GM12878 (cell line): Measurements from ENCODE around the gene FSIP1. TPM values are rescaled to one million over a fixed set of nuclear protein-coding genes. Genes with fewer than 3 reads are reported as not detected.

ENCODE experiments used
- ATAC-seq: fragments of 200-7000 bp; cut with Tn5 transposase; 3 replicates; pipeline ENCODE4 v1.9.1; 2020; ENCODE audit warnings: mild to moderate bottlenecking, moderate library complexity
- BruUV-seq: library from RNA; stranded (reverse); fragments of 400-500 nt; replicated peaks from 2 replicates; lab custom pipeline; 2021; lab: Mats Ljungman, UMichigan
- CTCF ChIA-PET: fragments of 300-600 bp; sonication (Branson Sonifier 250); formaldehyde crosslinking; extraction: SDS; loops from one replicate; lab custom pipeline; 2021; ENCODE audit warnings: inconsistent platforms; lab: Yijun Ruan, JAX
- POLR2A ChIA-PET: fragments of 350-600 bp; formaldehyde crosslinking; extraction: SDS; loops from one replicate; lab custom pipeline; 2021; ENCODE audit warnings: inconsistent platforms; lab: Charles Lee
- RAD21 ChIA-PET: fragments of 300-600 bp; sonication (Branson Sonifier 250); formaldehyde crosslinking; loops from one replicate; lab custom pipeline; 2023; ENCODE audit warnings: antibody characterized with exemption; ENCODE audit not compliant: unreplicated experiment; lab: Charles Lee
- SMC1A ChIA-PET: fragments of 300-600 bp; sonication (Branson Sonifier 250); formaldehyde crosslinking; loops from one replicate; lab custom pipeline; 2023; ENCODE audit not compliant: unreplicated experiment, uncharacterized antibody; lab: Charles Lee
- DNase-seq: peaks from one replicate; pipeline ENCODE4 v3.0.0-alpha.2; 2011; ENCODE audit warnings: low read depth, low spot score
- FAIRE-seq: peaks from 3 replicates; lab custom pipeline; 2011; peaks lifted over from hg19 to GRCh38; lab: Jason Lieb, UNC
- H2AFZ ChIP-seq: 2 replicates; pipeline ENCODE4 v1.6.0; 2011; ENCODE audit warnings: low read depth, low read length, control low read depth; ENCODE audit not compliant: control insufficient read depth
- H3K27ac ChIP-seq: 2 replicates; pipeline ENCODE4 v1.5.1; 2011; ENCODE audit warnings: control low read depth; ENCODE audit not compliant: control insufficient read depth, insufficient read depth
- H3K27me3 ChIP-seq, 2 experiments: replicated peaks in 1 of 2; 2 replicates each; pipeline versions ENCODE4 v1.6.0 to v1.6.1; 2011; ENCODE audit warnings: low read length in 1 of 2; ENCODE audit not compliant: control insufficient read depth in 2 of 2, insufficient read depth in 2 of 2
- H3K36me3 ChIP-seq, 2 experiments: 2 replicates each; pipeline ENCODE4 v1.5.1; 2011; ENCODE audit warnings: low read length in 1 of 2; ENCODE audit not compliant: control insufficient read depth in 2 of 2, insufficient read depth in 2 of 2
- H3K4me1 ChIP-seq: 2 replicates; pipeline ENCODE4 v1.6.1; 2011; ENCODE audit warnings: mild to moderate bottlenecking, low read length, moderate library complexity, mixed read lengths; ENCODE audit not compliant: control insufficient read depth, insufficient read depth
- H3K4me2 ChIP-seq: 2 replicates; pipeline ENCODE4 v1.6.0; 2011; ENCODE audit warnings: control low read depth; ENCODE audit not compliant: control insufficient read depth, insufficient read depth
- H3K4me3 ChIP-seq: fragments of 200-600 bp; sonication (generic); 2 replicates; pipeline ENCODE4 v1.5.1; 2016
- H3K79me2 ChIP-seq: 2 replicates; pipeline ENCODE4 v1.6.0; 2011; ENCODE audit warnings: low read length; ENCODE audit not compliant: control insufficient read depth, insufficient read depth
- H3K9ac ChIP-seq: 2 replicates; pipeline ENCODE4 v1.8.0; 2011; ENCODE audit warnings: low read length, control low read depth, mixed read lengths; ENCODE audit not compliant: control insufficient read depth, insufficient read depth
- H3K9me3 ChIP-seq: replicated peaks from 3 replicates; pipeline ENCODE4 v1.5.1; 2011; ENCODE audit warnings: mild to moderate bottlenecking, low read length; ENCODE audit not compliant: control insufficient read depth, insufficient read depth
- H4K20me1 ChIP-seq: 2 replicates; pipeline ENCODE4 v1.6.0; 2011; ENCODE audit not compliant: control insufficient read depth, insufficient read depth
- BCL11A ChIP-seq: IDR thresholded peaks from 2 replicates; pipeline ENCODE4 v1.6.1; 2011; ENCODE audit warnings: low read depth, low read length
- CHD2 ChIP-seq: IDR thresholded peaks from 2 replicates; pipeline ENCODE4 v1.6.1; 2011; ENCODE audit warnings: low read depth, low read length, improper control_type of control experiment, borderline replicate concordance
- HDAC6 ChIP-seq: fragments of 200-600 bp; sonication (generic); IDR thresholded peaks from one replicate; pipeline ENCODE4 v1.8.0; 2017; ENCODE audit warnings: antibody characterized with exemption; ENCODE audit not compliant: unreplicated experiment
- IRF4 ChIP-seq: IDR thresholded peaks from 2 replicates; pipeline ENCODE4 v1.6.1; 2011; ENCODE audit warnings: low read depth, low read length
- NFYB ChIP-seq: IDR thresholded peaks from 2 replicates; pipeline ENCODE4 v1.6.1; 2011; ENCODE audit warnings: low read depth, mild to moderate bottlenecking, low read length, improper control_type of control experiment, moderate library complexity; ENCODE audit not compliant: insufficient read depth
- NR2C1 ChIP-seq: fragments of 450-650 bp; IDR thresholded peaks from 2 replicates; pipeline ENCODE4 v1.6.1; 2017; ENCODE audit warnings: antibody characterized with exemption, mild to moderate bottlenecking, moderate library complexity
- PAX5 ChIP-seq: IDR thresholded peaks from 2 replicates; pipeline ENCODE4 v1.6.1; 2011; ENCODE audit warnings: low read depth, low read length, borderline replicate concordance
- RAD21 ChIP-seq: IDR thresholded peaks from 2 replicates; pipeline ENCODE4 v1.6.1; 2011; ENCODE audit warnings: mild to moderate bottlenecking, low read depth, low read length, moderate library complexity; ENCODE audit not compliant: insufficient read depth
- RELA ChIP-seq: fragments of 450-650 bp; IDR thresholded peaks from 2 replicates; pipeline ENCODE4 v1.8.0; 2014; ENCODE audit warnings: borderline replicate concordance; ENCODE audit not compliant: partially characterized antibody
- SMC3 ChIP-seq: IDR thresholded peaks from 2 replicates; pipeline ENCODE4 v1.6.1; 2011; ENCODE audit warnings: low read length, improper control_type of control experiment, borderline replicate concordance
- SUZ12 ChIP-seq: fragments of 200-600 bp; sonication (generic); IDR thresholded peaks from one replicate; pipeline ENCODE4 v1.6.1; 2018; ENCODE audit warnings: antibody characterized with exemption, mild to moderate bottlenecking; ENCODE audit not compliant: unreplicated experiment
- TBL1XR1 ChIP-seq: IDR thresholded peaks from 2 replicates; pipeline ENCODE4 v1.6.1; 2012; ENCODE audit warnings: low read depth, low read length, improper control_type of control experiment
- ZNF207 ChIP-seq: fragments of 450-650 bp; IDR thresholded peaks from 2 replicates; pipeline ENCODE4 v1.6.1; 2014; ENCODE audit warnings: antibody characterized with exemption, mild to moderate bottlenecking, borderline replicate concordance
- WGBS: methylation state at CpG from one replicate; pipeline ENCODE4 v1.1.6; 2016; ENCODE audit warnings: low lambda C conversion rate; ENCODE audit not compliant: insufficient replicate concordance, insufficient coverage; ENCODE audit errors: missing lambda C conversion rate; 5-methylcytosine and 5-hydroxymethylcytosine counted together
- in situ Hi-C: fragments of 300-500 bp; cut with MboI; formaldehyde crosslinking; loops from 9 replicates; pipeline ENCODE4 v1.14.3; 2018; ENCODE audit warnings: mixed read lengths
- intact Hi-C: fragments of 100-400 bp; cut with micrococcal nuclease; formaldehyde crosslinking; loops from one replicate; pipeline ENCODE4 v1.14.2; 2022; ENCODE audit not compliant: unreplicated experiment
- polyA plus RNA-seq, 11 experiments: library from polyadenylated mRNA; depleted of rRNA in 4 of 11; unstranded in 6 of 11; stranded (reverse) in 5 of 11; fragments of >200 nt; fragmentation: Nextera tagmentation in 4 of 11; fragmentation: Illumina TruSeq in 1 of 11; extraction: Ambion mirVana in 4 of 11; extraction: Trizol in 1 of 11; gene quantifications; 1 replicate in 1 of 11; 2 replicates in 10 of 11; pipeline versions ENCODE4 v1.2.1 to v1.2.3, GENCODE V29; 2011 to 2016; ENCODE audit warnings: inconsistent platforms in 2 of 11, missing spikeins in 2 of 11, low read depth in 1 of 11
- total RNA-seq, 4 experiments: library from RNA; depleted of rRNA in 3 of 4; stranded (reverse); fragments of >200 nt in 3 of 4; fragmentation: Illumina TruSeq in 1 of 4; extraction: Trizol in 1 of 4; gene quantifications; 2 replicates each; pipeline versions ENCODE4 v1.2.1 to v1.2.3, GENCODE V29; 2013 to 2021
- TF ChIP-seq, protein P1 (sequence below): fragments of 450-650 bp; IDR thresholded peaks from 2 replicates; pipeline ENCODE4 v1.6.1; 2018; ENCODE audit warnings: mild to moderate bottlenecking, low read depth, moderate library complexity; ENCODE audit not compliant: partially characterized antibody

FSIP1 gene
- total and polyA plus RNA-seq, 10 of the 15 experiments (the other 5 are each of a cell fraction or from before 2014, with no cell fraction given), result 0.15 to 0.67 (median 0.35) TPM

DNA sequence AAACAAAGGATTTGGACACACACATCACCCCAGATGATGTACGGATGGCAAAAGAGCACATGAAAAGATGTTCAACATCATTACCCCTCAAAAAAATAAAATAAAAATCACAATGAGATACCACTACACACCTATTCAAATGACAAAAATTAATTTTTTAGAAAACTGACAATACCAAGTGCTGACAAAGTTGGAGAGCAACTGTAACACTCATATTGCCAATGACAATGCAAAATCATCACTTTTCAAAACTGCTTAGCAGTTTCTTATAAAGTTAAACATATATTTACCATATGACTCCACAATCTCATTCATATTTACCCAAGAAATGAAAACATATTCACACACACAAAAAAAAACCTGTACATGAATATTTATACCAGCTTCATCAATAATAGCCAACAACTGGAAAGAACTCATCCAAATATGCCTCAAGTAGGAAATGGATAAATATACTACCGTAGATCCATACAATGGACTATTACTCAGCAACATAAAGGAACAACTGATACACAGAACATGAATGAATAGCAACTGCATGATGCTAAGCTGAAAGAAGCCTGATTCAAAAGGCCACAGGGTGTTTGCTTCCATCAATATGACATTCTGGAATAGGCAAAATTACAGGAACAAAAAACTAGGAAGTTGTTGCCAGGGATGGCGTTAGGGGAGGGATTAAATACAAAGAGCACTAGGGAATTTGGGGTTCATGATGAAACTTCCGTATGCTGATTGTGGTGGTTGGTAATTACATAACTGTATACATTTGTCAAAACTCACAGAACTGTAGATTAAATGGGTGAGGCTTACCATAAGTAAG is 1.3 kb downstream of the FSIP1 start (continued):
- TF ChIP-seq, protein P1, sequence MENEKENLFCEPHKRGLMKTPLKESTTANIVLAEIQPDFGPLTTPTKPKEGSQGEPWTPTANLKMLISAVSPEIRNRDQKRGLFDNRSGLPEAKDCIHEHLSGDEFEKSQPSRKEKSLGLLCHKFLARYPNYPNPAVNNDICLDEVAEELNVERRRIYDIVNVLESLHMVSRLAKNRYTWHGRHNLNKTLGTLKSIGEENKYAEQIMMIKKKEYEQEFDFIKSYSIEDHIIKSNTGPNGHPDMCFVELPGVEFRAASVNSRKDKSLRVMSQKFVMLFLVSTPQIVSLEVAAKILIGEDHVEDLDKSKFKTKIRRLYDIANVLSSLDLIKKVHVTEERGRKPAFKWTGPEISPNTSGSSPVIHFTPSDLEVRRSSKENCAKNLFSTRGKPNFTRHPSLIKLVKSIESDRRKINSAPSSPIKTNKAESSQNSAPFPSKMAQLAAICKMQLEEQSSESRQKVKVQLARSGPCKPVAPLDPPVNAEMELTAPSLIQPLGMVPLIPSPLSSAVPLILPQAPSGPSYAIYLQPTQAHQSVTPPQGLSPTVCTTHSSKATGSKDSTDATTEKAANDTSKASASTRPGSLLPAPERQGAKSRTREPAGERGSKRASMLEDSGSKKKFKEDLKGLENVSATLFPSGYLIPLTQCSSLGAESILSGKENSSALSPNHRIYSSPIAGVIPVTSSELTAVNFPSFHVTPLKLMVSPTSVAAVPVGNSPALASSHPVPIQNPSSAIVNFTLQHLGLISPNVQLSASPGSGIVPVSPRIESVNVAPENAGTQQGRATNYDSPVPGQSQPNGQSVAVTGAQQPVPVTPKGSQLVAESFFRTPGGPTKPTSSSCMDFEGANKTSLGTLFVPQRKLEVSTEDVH, result no peak
- TF ChIP-seq BCL11A, result no peak
- TF ChIP-seq PAX5, result no peak
- TF ChIP-seq ZNF207, result no peak

DNA sequence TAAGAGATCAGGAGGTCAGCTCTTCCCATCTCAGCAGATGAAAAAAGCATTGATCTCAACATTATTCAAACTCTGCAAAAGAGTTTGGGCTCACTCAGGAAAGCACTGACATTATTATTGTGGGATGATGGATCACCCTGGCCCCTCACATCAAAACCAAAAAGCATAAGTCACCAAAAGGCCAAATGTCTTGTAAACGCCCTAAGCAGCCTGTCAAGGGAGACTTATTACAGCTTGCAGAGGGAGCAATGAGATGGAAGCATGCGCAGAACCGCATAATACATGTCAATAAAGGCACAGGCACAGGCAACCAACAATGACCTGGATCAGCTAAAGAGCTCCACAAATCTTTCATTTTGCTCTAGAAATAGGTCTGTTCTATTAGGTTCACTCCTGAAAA is 4.6 kb downstream of the FSIP1 start:
- Histone ChIP-seq H3K9me3 (no peaks in the 10 kb centered on the region), H3K79me2 (peaks cover 3% of the 10 kb centered on the region), H3K27me3 (no peaks in the 10 kb centered on the region), H3K27ac (no peak overlapping the region), H3K4me1 (peaks cover 11% of the 10 kb centered on the region), H2AFZ (no peak overlapping the region; the same call in 1 of the 2 replicates), H3K4me2 (no peak overlapping the region), H3K4me3 (no peak overlapping the region), H3K36me3 (no peaks in the 10 kb centered on the region), H3K9ac (no peak overlapping the region), H4K20me1 (no peaks in the 10 kb centered on the region)
- 64% methylated on average over 3 of the region's 3 CpGs for WGBS
- no TSS peak for BruUV-seq
- FAIRE-seq (no peak), ATAC-seq (no peak), DNase-seq (no peak)
- intact Hi-C loops, result no loop called here
- SMC1A ChIA-PET, result interaction anchor here (3.0 kb wide), 1 partner anchor 10 kb away, joined by 13 read pairs; no protein-coding TSS in a partner anchor
- in situ Hi-C loops, result no loop called here
- RAD21 ChIA-PET, result interaction anchor here (0.9 to 1.5 kb wide), 2 partner anchors 10 to 21 kb away, joined by 3 to 4 read pairs; no protein-coding TSS in a partner anchor
- CTCF ChIA-PET, result interaction anchor here (0.6 to 0.8 kb wide), 2 partner anchors 10 to 21 kb away, joined by 3 to 4 read pairs; no protein-coding TSS in a partner anchor
- POLR2A ChIA-PET, result interaction anchor here (0.7 to 1.0 kb wide), 2 partner anchors 96 to 156 kb away, joined by 3 to 4 read pairs; partner anchors contain the start of gene EIF2AK4
- TF ChIP-seq RAD21 (no peak), CHD2 (no peak), SMC3 (no peak), NFYB (no peak), HDAC6 (no peak), TBL1XR1 (no peak), IRF4 (no peak), SUZ12 (no peak), RELA (no peak), NR2C1 (no peak)
- TF ChIP-seq, all 136 proteins: peak for 0
